Measurements from ENCODE around the gene KLHL3. TPM values are rescaled to one million over a fixed set of nuclear protein-coding genes. Genes with fewer than 3 reads are reported as not detected.

The KLHL3 gene
- total RNA-seq, 1 experiment from 2014 or later: 0.58 TPM

DNA sequence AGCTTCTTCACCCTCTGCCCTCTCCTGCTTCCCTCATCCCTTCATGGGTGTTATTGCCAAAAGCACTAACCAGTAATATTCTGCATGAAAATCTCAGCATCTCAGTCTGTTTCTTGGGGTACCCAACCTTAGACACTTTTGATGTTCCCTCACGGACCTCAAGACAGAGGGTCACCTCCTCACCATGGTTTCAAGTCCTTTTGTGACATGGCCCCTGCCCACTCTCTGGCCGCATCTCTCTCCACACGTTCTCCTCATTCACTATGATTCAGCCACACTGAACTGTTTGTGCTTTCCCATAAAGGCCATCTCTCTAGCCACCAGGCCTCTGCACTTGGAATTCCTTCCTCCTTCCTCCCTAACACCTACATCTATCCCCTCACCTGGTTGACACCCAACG is 125.3 kb downstream of the KLHL3 start:
- Histone ChIP-seq H3K4me1 (ENCODE audit: insufficient read depth, low read length, poor library complexity, severe bottlenecking) (no peaks in the 10 kb centered on the region), H3K36me3 (ENCODE audit: insufficient read depth, low read length, poor library complexity, severe bottlenecking) (no peaks in the 10 kb centered on the region), H3K9me3 (ENCODE audit: low read depth, low read length, poor library complexity, severe bottlenecking) (no peaks in the 10 kb centered on the region), H3K4me3 (ENCODE audit: low read depth, low read length, poor library complexity, severe bottlenecking) (no peak overlapping the region), H3K27me3 (replicated peaks; ENCODE audit: insufficient read depth, low read depth, low read length, poor library complexity) (peaks cover 9% of the 10 kb centered on the region), H3K27ac (ENCODE audit: low read depth, low read length, poor library complexity, severe bottlenecking) (no peak overlapping the region)
- CTCF ChIA-PET: no interaction called here
- no peak for TF ChIP-seq EZH2 (IDR thresholded peaks at IDR 0.05; ENCODE audit: borderline replicate concordance, low read depth, low read length, poor library complexity, severe bottlenecking)
- TF ChIP-seq, protein P1, sequence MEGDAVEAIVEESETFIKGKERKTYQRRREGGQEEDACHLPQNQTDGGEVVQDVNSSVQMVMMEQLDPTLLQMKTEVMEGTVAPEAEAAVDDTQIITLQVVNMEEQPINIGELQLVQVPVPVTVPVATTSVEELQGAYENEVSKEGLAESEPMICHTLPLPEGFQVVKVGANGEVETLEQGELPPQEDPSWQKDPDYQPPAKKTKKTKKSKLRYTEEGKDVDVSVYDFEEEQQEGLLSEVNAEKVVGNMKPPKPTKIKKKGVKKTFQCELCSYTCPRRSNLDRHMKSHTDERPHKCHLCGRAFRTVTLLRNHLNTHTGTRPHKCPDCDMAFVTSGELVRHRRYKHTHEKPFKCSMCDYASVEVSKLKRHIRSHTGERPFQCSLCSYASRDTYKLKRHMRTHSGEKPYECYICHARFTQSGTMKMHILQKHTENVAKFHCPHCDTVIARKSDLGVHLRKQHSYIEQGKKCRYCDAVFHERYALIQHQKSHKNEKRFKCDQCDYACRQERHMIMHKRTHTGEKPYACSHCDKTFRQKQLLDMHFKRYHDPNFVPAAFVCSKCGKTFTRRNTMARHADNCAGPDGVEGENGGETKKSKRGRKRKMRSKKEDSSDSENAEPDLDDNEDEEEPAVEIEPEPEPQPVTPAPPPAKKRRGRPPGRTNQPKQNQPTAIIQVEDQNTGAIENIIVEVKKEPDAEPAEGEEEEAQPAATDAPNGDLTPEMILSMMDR (conservative IDR thresholded peaks at IDR 0.05; ENCODE audit: low read depth, low read length): no peak
- intact Hi-C loops (cut with micrococcal nuclease; ENCODE audit: unreplicated experiment): no loop called here
- DNase-seq (ENCODE audit: low spot score): no peak
- no TSS peak for BruUV-seq (replicated peaks)
- POLR2A ChIA-PET (ENCODE audit: low non-redundant PET): no interaction called here

DNA sequence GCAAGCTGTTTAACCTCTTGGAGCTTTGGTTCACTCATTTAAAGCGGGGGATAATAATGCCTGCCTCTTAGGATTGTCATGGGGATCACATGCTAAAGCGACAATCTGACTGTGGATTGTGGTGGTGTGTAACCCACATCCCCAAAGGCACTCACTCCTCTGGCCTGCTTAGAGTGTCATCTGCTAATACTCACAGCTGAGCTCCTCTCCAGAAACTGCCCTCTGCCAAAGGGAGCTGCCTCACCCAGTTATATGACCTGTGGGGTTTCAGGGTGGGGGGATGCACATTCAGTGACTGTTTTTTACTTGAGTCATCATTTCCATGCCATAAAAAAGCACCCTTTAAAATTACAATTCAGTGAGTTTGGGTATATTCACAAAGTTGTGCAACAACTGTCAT is 126.8 kb downstream of the KLHL3 start:
- TF ChIP-seq EZH2 (IDR thresholded peaks at IDR 0.05; ENCODE audit: borderline replicate concordance, low read depth, low read length, poor library complexity, severe bottlenecking): no peak
- TF ChIP-seq, protein P1 (conservative IDR thresholded peaks at IDR 0.05; ENCODE audit: low read depth, low read length): no peak
- POLR2A ChIA-PET (ENCODE audit: low non-redundant PET): no interaction called here
- H3K27me3 ChIP-seq (replicated peaks; ENCODE audit: insufficient read depth, low read depth, low read length, poor library complexity): peaks cover 14% of the 10 kb centered on the region
- CTCF ChIA-PET: no interaction called here
- no peaks in the 10 kb centered on the region for H3K9me3 ChIP-seq (ENCODE audit: low read depth, low read length, poor library complexity, severe bottlenecking)
- H3K4me3 ChIP-seq (ENCODE audit: low read depth, low read length, poor library complexity, severe bottlenecking): no peak overlapping the region
- intact Hi-C loops (cut with micrococcal nuclease; ENCODE audit: unreplicated experiment): no loop called here
- H3K27ac ChIP-seq (ENCODE audit: low read depth, low read length, poor library complexity, severe bottlenecking): no peak overlapping the region
- no peak for DNase-seq (ENCODE audit: low spot score)
- H3K36me3 ChIP-seq (ENCODE audit: insufficient read depth, low read length, poor library complexity, severe bottlenecking): no peaks in the 10 kb centered on the region
- no TSS peak for BruUV-seq (replicated peaks)
- H3K4me1 ChIP-seq (ENCODE audit: insufficient read depth, low read length, poor library complexity, severe bottlenecking): no peaks in the 10 kb centered on the region

DNA sequence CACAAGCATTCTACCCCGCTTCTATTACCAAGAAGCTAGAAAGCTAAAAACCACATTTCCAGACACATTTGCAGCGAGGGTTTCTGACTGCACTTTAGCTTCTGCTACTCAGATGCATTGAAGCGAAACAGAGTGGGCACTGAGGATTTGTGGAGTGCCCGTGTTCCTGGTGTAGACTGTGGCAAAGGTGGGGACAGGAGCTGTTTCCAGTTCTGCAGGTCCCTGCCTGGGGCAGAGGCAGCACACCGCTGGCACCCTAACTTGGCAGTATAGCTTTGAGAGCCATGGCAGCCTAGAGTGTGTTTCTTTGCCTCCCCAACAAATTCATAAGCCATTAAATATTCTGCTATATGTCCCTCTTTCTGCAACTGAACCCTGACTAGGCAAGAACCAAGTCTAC is 128.1 kb downstream of the KLHL3 start:
- Histone ChIP-seq H3K27ac (ENCODE audit: low read depth, low read length, poor library complexity, severe bottlenecking) (no peak overlapping the region), H3K4me1 (ENCODE audit: insufficient read depth, low read length, poor library complexity, severe bottlenecking) (no peaks in the 10 kb centered on the region), H3K27me3 (replicated peaks; ENCODE audit: insufficient read depth, low read depth, low read length, poor library complexity) (peaks cover 14% of the 10 kb centered on the region), H3K36me3 (ENCODE audit: insufficient read depth, low read length, poor library complexity, severe bottlenecking) (no peaks in the 10 kb centered on the region), H3K4me3 (ENCODE audit: low read depth, low read length, poor library complexity, severe bottlenecking) (no peak overlapping the region), H3K9me3 (ENCODE audit: low read depth, low read length, poor library complexity, severe bottlenecking) (no peaks in the 10 kb centered on the region)
- no TSS peak for BruUV-seq (replicated peaks)
- no peak for DNase-seq (ENCODE audit: low spot score)
- no peak for TF ChIP-seq EZH2 (IDR thresholded peaks at IDR 0.05; ENCODE audit: borderline replicate concordance, low read depth, low read length, poor library complexity, severe bottlenecking)
- TF ChIP-seq, protein P1 (conservative IDR thresholded peaks at IDR 0.05; ENCODE audit: low read depth, low read length): no peak
- intact Hi-C loops (cut with micrococcal nuclease; ENCODE audit: unreplicated experiment): no loop called here
- ChIA-PET POLR2A (ENCODE audit: low non-redundant PET) (no interaction called here), CTCF (interaction anchor here (1.2 kb wide), 1 partner anchor 288 kb away, joined by 3 read pairs; no protein-coding TSS in a partner anchor)

Measured in A673 (cell line).